Measurements from ENCODE around the gene NCK2.

The NCK2 gene

DNA sequence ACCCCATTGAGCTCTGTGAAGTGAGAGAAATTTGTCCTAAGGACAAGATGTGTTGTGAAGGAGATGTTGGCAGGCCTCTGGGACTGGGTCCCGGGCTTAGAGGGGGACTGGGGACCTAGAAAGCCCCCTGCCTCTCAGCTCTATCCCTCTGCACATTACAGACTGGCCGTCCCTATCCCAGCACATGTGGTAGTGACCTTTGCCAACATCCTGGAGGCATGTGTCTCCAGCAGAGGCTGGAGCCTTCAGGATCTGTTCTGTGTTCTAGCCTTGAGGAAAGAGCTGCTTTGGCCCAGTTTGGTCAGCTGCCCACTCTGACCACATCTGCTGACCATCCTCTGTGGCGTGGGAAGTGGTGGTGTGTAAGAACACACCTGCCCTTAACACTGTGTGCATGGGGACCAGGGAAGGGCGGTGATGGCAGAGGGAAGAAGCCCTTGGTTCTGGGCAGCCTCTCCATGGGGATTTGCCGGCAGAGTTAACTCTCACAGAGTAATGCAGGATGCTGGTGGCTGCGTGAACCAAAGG, 33.4 kb downstream of the NCK2 start:
- no peak for DNase-seq

GRCh38 chr2:105779394-105779793, 34.7 kb downstream of the NCK2 start:
- DNase-seq, result no peak

GRCh38 chr2:105780606-105781005, 35.9 kb downstream of the NCK2 start:
- DNase-seq, result no peak

GRCh38 chr2:105781274-105781978, 36.7 kb downstream of the NCK2 start:
- DNase-seq, result no peak

- peak; percentile 18 for DNase-seq
Observed at GRCh38 chr2:105782123-105782522, 37.4 kb downstream of the NCK2 start.

- no peak for DNase-seq
Observed at GRCh38 chr2:105782646-105783045, 37.9 kb downstream of the NCK2 start.

- no peak for DNase-seq
Observed at GRCh38 chr2:105783151-105783738, 38.5 kb downstream of the NCK2 start.

- DNase-seq, result no peak
Observed at GRCh38 chr2:105783972-105784371, 39.3 kb downstream of the NCK2 start.

DNA sequence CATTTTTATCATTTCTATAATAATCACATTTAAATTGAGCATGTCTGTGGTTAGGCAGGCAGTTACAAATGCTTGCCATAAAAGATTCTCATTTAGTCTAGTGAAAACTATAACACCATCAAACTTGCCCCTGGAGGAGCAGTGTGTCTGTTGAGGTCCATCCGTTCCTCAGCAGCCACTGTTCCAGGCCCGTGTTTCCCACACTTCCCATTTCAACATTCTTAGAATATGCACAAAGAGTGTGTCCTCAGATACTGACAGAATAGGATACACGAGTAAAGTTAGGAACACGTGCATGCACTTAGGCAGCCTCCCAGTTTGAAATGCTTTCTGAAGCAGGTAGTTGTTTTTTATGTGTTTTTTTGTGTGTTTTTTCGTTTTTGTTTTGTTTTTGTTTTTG, 39.9 kb downstream of the NCK2 start:
- no peak for DNase-seq

DNA sequence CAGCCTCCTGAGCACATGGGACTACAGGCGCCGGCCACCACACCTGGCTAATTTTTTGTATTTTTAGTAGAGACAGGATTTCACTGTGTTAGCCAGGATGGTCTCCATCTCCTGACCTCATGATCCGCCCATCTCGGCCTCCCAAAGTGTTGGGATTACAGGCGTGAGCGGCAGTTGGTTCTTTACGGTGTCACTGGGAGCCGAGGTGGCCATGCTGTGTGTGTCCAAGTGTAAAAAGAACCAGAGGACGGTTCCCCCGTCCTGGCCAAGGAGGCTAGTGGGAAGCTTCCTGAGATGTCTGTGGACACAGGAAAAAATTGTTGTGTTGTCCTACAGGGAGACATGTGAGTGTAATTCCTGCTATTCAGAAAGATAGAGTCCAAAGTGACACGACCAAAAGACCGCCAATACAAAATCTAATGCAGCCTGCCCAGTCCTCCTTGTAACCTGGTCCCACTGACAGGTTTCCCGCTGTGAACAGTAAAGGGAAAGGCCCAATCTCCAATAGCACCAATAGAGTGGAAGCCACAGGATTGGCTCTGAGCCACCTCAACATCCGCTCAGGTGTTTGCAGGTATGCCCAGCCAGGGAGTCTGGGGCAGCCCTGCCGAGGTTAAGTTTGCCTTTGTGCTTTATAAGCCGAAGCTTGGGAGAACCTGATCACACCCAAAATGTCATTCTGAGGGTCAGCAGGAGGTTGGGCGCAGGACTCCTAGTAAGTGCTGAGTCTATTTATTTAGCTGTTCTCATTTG, 40.6 kb downstream of the NCK2 start:
- DNase-seq, result no peak

GRCh38 chr2:105786231-105787230, 41.8 kb downstream of the NCK2 start:
- peak; percentile 79 for DNase-seq

- peak; percentile 79 for DNase-seq
Observed at GRCh38 chr2:105787376-105788318, 42.9 kb downstream of the NCK2 start.

DNA sequence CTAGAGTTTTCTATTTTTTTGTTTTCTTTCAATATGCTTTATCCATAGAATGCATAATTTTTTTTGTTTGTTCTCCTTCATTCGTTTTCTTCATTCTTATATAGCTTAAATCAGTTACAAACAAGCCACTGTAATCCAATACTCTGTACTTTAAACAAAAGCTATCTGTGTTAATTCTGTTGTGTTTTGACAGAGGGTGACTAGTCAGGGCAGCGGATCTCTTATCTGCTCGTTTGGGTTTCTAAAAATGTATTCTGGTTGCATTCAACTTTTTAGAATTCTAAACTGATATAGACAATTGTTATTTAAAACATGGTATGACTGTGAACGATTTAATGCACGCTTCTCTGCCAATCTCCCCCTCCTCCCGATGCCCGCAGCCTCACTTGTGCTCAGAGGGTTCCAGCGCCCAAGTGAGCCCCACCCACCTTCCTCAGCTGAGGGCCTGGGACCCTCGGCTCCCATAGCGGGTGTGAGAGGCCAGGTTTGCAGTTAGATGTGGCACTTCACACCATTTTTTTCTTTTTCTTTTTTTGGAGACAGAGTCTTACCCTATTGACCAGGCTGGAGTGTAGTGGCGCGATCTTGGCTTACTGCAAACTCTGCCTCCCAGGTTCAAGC, 44.1 kb downstream of the NCK2 start:
- peak; percentile 24 for DNase-seq

GRCh38 chr2:105789745-105790460, 45.2 kb downstream of the NCK2 start:
- DNase-seq, result peak; percentile 64

- no peak for DNase-seq
Observed at GRCh38 chr2:105790461-105791149, 45.9 kb downstream of the NCK2 start.

DNA sequence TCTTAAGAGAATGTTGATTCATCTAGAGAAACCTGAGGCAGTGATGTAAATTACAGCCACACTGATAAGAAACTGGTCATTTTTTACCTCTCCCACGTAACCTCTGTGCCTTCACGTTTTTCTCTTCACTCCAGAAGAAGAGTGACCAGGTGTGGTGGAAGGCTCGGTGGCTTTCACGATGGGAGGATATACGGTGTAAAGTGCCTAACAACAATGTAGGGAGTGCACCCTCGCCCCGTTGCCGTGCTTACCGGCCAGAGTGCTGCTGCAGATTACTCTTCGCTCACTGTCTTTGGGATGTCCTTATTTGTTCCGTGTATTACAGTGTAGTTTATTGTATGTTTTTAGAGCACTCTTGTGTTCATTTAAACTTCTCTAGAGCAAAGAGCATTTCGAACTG, 46.5 kb downstream of the NCK2 start:
- no peak for DNase-seq

GRCh38 chr2:105792561-105792960, 47.8 kb downstream of the NCK2 start:
- DNase-seq, result no peak

DNA sequence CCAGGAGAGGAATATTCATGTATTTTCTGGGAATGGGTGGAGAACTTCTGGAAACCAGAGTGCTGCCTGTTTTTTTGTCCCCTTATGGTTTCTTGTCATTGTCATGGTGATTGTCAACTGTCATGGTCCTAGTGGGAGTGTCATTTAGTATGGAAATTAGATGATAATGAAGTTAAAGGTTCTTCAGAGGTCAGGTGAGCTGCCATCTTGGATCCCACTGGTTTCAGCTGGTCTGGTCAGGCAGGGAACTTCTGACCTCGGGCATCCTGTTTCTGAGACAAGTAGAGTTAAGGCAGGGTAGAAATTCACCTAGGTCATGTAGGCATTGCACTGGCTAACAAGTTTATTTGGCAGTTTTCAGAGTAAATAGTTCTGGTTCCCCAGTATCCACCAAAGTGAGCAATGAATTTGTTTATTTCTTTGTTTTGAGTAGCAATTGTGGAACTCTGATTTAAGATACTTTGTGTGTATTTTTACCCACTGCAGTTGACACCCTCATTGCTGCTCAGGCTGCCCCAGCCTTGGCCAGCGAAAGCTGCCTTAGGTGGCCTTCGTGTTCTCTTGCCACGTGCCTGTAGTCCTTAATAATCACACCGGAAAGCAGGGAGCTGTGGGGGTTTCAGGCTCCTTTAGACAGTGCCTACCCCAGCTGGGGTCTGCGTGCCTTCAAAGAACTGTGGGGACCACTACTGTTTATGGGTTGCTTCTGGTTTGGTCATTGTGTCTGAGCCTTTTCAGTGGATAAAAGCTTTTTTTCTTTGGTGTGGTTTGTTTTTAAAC, 48.7 kb downstream of the NCK2 start:
- no peak for DNase-seq
